HG03565 (cell line): Measurements from ENCODE around the gene KRTAP12-3.
"Not testable (repeated sequence)": the region's sequence is repeated elsewhere in the genome, so short reads cannot be mapped to it uniquely, and the experiment has no call there.

Source experiments
- ATAC-seq: cut with Tn5 transposase; IDR thresholded peaks from one replicate; pipeline ENCODE4 v1.9.1; 2021; ENCODE audit warnings: mild to moderate bottlenecking, moderate library complexity; ENCODE audit not compliant: unreplicated experiment

Gene KRTAP12-3, protein sequence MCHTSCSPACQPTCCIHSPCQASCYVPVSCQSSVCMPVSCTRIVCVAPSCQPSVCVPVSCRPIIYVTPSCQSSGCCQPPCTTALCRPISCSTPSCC

DNA sequence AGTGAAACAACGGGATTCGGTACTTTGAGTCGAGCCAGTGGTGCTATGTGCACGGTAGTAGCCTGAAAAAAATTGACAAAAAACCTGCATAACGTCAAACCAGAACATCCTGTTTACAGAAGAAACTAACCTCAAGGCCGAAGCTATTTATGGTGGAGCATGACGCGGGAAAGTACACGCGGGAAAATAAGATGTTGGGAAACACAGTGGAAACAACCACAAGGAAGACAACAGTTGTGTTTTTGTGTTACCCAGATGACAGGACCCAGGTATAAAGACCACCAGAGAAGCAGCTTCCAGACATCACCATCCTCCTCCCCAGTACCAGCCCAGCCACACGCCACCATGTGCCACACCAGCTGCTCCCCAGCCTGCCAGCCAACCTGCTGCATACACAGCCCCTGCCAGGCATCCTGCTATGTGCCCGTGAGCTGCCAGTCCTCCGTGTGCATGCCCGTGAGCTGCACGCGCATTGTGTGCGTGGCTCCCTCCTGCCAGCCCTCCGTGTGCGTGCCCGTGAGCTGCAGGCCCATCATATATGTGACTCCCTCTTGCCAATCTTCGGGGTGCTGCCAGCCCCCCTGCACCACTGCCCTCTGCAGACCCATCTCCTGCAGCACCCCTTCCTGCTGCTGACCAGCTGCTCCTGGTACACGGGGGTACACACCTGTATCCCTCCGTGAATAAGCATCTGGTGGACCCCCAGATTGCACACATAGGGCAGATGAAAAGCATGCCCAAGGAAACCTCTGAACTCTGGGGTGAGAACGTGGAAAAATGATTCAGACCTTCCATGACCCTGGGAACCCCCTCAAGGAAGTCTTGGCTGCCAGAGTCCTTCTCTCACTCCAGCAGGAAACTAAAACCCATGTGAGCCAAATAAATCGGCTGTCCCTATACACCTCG is at the start of gene KRTAP12-3:
Gene KRTAP12-3, plus strand, starts transcription at position 298 of the 906 bp plus-strand sequence. Its CDS starts 48 bp downstream, at position 346.
- no peak for ATAC-seq

DNA sequence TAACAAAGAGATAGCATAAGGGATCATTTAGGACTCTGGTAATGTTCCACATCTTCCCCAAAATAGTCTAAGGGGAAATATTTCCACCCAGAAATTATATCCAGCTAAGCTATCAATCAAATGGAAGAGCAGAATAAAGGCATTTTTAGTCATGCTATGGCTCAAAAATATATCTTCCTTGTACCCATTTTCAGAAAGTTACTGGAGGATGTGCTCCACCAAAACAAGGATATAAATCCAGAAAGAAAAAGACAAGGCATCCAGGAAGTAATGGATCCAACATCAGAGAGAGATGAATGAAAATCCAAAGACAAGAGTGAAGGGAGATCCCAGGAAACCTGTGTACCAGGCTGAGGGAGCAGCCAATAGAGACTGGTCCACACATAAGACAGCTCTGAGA is 48.5 kb upstream of the KRTAP12-3 start:
- no peak for ATAC-seq

DNA sequence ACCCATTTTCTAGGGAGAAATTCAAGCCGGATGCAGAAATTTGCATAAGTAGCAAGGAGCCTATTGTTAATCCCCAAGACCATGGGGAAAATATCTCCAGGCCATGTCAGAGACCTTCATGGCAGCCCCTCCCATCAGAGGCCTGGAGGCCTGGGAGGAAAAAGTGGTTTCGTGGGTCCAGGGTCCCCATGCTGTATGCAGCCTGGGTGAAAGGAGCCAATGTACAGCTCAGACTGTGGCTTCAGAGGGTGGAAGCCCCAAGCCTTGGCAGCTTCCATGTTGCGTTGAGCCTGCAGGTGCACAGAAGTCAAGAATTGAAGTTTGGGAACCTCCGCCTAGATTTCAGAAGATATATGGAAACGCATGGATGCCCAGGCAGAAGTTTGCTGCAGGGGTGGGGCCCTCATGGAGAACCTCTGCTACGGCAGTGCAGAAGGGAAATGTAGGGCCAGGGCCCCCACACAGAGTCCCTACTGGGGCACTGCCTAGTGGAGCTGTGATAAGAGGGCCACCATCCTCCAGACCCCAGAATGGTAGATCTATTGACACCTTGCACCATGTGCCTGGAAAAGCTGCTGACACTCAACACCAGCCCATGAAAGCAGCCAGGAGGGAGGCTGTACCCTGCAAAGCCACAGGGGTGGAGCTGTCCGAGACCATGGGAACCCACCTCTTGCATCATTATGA is 47.4 kb upstream of the KRTAP12-3 start:
- ATAC-seq: not testable (repeated sequence)

- ATAC-seq: no peak
Observed at GRCh38 chr21:44611551-44611950, 46.2 kb upstream of the KRTAP12-3 start.

DNA sequence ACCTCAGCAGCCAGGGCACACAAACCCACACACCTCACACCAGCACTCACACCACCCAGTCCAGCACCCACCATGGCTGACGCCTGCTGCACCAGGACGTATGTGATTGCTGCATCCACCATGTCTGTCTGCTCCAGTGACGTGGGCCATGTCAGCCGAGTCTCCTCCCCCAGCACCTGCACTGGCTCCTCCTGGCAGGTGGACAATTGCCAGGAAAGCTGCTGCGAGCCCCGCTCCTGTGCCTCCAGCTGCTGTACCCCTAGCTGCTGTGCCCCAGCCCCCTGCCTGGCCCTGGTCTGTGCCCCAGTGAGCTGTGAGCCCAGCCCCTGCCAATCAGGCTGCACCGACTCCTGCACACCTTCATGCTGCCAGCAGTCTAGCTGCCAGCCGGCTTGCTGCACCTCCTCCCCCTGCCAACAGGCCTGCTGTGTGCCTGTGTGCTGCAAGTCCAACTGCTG is 45.7 kb upstream of the KRTAP12-3 start, which contains the start of gene KRTAP10-8:
Gene KRTAP10-8, plus strand, starts transcription at position 51 of the 458 bp plus-strand sequence. Its CDS starts 22 bp downstream, at position 73.
- no peak for ATAC-seq

GRCh38 chr21:44612669-44613229 is 45.0 kb upstream of the KRTAP12-3 start:
- no peak for ATAC-seq

DNA sequence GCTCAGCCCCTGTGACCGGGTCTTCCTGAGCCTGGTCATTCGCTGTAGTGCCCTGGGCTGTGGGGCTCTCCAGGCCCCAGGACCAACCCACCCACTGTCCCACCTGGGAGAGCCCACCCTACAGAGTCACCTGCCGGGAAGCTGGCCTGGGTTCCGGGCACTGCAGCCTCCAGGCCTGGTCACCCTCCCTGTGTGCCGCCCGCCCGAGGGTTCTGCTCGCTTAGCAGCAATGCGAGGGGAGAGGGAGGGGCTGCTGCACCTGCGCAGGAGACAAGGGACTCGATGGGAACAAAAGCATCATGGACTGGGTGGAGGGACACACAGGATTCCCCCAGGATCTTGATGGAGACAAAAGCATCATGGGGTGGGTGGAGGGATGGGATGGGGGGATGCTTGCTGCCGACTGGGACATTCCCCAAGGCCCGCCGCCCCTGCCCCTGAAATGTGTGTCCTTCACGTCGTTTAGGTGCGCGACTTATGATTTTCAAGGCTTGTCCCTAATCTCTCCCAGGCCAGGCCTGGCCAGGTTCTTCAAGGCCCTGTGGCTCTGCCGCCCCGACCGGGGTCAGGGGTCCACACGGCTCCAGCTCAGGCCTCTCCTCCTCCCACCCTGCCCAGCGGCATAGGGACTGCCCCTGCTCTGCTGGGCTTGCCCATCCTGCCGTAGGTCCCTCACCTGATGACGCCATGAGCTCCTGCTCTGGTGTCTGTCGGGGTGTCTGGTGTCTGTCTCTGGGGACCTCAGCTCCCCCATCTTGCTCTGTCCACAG is 44.2 kb upstream of the KRTAP12-3 start:
- ATAC-seq: no peak

DNA sequence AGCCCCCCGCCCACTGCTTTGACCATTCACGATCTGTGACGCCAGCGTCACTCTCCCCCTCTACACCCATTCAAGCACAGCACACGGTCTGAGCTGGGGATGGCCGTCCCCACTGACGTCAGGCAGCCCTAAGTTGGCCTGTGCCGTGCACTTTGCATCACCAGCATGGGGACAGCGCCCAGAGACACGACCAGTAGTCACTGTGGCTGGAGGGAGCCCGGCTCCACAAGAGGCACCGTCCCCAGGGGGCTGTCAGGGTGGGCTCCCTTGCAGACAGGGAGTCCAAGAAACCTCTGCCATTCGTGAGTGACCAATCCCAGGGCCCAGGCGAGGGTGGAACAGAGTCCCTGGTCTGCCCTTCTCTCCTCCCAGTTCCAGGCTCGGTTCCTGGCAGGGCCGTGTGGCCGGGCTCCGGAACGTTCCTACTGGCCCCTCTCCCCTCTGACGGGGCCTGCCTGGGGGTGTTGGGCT is 43.5 kb upstream of the KRTAP12-3 start:
- ATAC-seq: no peak

GRCh38 chr21:44614961-44615391 is 42.8 kb upstream of the KRTAP12-3 start:
- ATAC-seq: no peak

- ATAC-seq: no peak
Observed at GRCh38 chr21:44615466-44615865, 42.3 kb upstream of the KRTAP12-3 start.

GRCh38 chr21:44615911-44616590 is 41.7 kb upstream of the KRTAP12-3 start:
- ATAC-seq: no peak

DNA sequence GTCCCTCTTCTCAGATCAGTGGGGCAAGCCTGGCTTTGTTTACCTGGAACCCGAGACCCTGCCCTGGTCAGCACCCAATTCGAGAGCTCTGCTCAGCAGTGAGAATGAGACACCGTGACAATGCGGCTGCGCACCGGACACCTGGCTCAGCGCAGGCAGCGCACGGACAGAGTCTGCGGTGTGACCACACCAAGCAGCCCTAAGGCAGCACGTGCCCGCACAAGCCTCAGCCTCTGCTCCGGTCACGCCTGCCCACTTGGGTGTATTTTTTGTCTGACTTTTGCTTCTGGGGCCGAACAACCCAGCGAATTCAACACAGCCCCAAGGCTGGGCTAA is 41.2 kb upstream of the KRTAP12-3 start:
- ATAC-seq: no peak

DNA sequence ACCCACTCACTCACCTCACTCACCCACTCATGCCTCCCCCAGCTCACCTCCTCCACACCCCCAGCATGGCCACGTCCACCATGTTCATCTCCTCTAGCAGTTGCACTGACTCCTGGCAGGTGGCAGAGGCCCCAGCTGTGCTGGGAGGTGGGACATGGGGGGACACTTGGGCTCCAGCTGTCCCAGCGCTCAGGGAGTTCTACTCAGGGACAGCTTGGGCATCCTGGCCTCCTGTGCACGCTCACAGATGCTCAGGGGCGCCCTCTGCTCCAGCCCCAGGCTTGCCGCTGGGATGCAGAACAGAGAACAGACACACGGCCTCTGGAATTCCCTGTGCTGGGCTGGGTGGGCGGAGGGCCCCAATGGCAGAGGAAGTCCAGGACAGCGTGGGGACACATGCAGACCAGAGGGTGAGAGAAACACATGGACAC is 40.6 kb upstream of the KRTAP12-3 start:
- ATAC-seq: no peak

- no peak for ATAC-seq
Observed at GRCh38 chr21:44618504-44618903, 39.2 kb upstream of the KRTAP12-3 start.

DNA sequence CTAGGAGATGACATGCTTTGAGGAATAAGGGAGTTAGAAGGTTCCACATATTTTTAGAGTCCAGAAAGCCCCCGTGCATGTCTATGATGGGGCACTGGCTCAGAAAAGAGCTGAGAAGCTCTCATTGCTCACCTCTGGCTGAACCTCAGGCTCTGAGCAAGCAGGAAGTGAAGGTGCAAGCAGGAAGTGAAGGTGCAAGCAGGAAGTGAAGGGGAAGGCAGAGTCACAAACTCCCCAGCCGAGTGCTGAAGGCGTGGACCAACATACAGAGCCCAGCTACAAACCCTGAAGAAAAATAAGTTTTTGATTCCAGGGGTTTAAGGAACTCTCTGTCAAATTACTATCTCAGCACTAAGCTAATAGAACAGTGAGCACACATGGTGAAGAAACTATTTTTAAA is 38.8 kb upstream of the KRTAP12-3 start:
- no peak for ATAC-seq

DNA sequence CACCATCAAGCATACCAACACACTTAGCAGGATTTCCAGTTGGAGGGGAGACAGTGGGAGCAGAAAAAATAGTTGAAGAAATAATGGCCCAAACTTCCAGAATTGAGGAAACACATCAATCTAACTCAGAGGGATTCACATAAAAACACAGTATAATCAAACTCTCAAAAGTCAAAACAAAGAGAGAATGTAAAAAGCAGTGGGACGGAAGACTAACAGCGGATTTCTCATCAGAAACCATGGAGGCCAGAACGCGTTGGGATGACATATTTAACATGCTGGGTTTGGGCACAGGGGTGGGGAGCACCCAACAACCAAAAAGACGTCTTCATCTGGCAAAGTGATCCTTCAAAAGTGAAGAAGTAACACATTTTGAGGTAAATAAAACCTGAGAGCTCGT is 37.8 kb upstream of the KRTAP12-3 start:
- ATAC-seq: no peak

DNA sequence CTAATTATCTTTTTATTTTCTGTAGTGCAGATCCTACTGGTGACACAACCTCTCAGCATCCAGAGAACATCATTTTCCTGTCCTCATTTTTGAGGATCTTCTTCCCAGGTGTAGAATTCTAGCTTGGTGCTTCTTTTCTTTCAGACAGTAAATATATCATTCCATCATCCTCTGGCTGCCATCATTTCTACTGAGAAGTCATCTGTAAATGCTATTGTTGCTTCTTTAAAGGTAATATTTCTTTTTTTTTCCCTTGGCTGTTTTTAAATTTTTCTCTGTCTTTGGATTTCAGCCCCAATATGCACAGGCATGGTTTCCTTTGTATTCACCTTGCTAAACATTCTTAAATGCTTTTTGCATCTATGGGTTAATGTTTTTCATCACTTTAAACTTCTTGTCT is 34.2 kb upstream of the KRTAP12-3 start:
- ATAC-seq: no peak

- ATAC-seq: no peak
Observed at GRCh38 chr21:44625756-44626155, 32.0 kb upstream of the KRTAP12-3 start.

DNA sequence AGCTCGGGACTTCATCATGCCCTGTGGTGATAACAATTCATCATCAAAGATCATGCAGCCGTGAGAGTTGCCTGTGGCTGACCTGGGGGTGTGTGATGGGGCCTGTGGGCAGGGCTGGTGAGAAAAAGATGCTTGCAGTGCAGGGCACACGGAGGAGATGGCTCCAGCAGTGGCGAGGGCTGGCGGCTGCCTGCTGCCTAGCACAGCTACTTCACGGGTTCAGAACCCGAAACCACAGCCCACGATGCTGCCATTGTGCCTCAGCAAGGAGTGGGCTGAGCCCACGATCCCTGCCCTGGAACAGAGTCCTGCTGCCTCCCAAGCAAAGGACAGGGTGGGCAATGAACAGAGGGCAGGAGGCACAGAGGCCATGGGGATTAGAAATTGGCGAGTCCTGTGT is 31.5 kb upstream of the KRTAP12-3 start:
- ATAC-seq: no peak

- no peak for ATAC-seq
Observed at GRCh38 chr21:44626673-44627143, 31.0 kb upstream of the KRTAP12-3 start, which contains the start of gene KRTAP10-9. Gene KRTAP10-9 (plus strand): TSS chr21:44627093. CDS start chr21:44627172, 79 bp downstream.
